H1 (cell line): ENCODE results near the gene SH2D2A. TPM values are rescaled to one million over a fixed set of nuclear protein-coding genes. Genes with fewer than 3 reads are reported as not detected.

Experiments
- CTCF ChIA-PET: fragments of 300-600 bp; sonication (Branson Sonifier 250); formaldehyde crosslinking; loops from one replicate; lab custom pipeline; 2021; ENCODE audit not compliant: partially characterized antibody; lab: Charles Lee
- POLR2A ChIA-PET: fragments of 300-600 bp; sonication (Branson Sonifier 250); formaldehyde crosslinking; loops from one replicate; lab custom pipeline; 2021; ENCODE audit warnings: inconsistent platforms; ENCODE audit not compliant: partially characterized antibody; lab: Charles Lee
- DNase-seq, 2 experiments: peaks; one replicate each; pipeline versions ENCODE4 v3.0.0 to v3.0.0-alpha.2; 2010 to 2022; ENCODE audit warnings: low spot score in 2 of 2, low read depth in 1 of 2, mixed read lengths in 1 of 2
- FAIRE-seq: peaks from 2 replicates; lab custom pipeline; 2011; peaks lifted over from hg19 to GRCh38; lab: Jason Lieb, UNC
- H2AFZ ChIP-seq: 2 replicates; pipeline ENCODE4 v1.8.1; 2012; ENCODE audit warnings: low read length, inconsistent platforms
- H2AK5ac ChIP-seq: 2 replicates; pipeline ENCODE4 v1.6.1; 2013; ENCODE audit warnings: low read depth, low read length
- H2BK120ac ChIP-seq: replicated peaks from 2 replicates; pipeline ENCODE3; 2013; ENCODE audit warnings: low read depth, low read length, inconsistent platforms
- H2BK12ac ChIP-seq: 2 replicates; pipeline ENCODE4 v1.6.1; 2013; ENCODE audit warnings: low read depth, low read length
- H2BK15ac ChIP-seq: 2 replicates; pipeline ENCODE4 v1.6.1; 2013; ENCODE audit warnings: low read length
- H2BK20ac ChIP-seq: 2 replicates; pipeline ENCODE4 v1.6.1; 2013; ENCODE audit warnings: low read length
- H2BK5ac ChIP-seq: 2 replicates; pipeline ENCODE4 v1.6.1; 2013; ENCODE audit warnings: low read depth, low read length
- H3K14ac ChIP-seq: 2 replicates; pipeline ENCODE4 v1.6.1; 2013; ENCODE audit warnings: inconsistent platforms; ENCODE audit not compliant: insufficient read length
- H3K18ac ChIP-seq: 2 replicates; pipeline ENCODE4 v1.6.1; 2013; ENCODE audit warnings: low read length; ENCODE audit errors: extremely low read depth
- H3K23ac ChIP-seq: 2 replicates; pipeline ENCODE4 v1.6.1; 2013; ENCODE audit warnings: inconsistent platforms; ENCODE audit not compliant: insufficient read length
- H3K23me2 ChIP-seq: 2 replicates; pipeline ENCODE4 v1.6.1; 2013; ENCODE audit warnings: low read depth, low read length
- H3K27ac ChIP-seq: 2 replicates; pipeline ENCODE4 v1.6.1; 2011; ENCODE audit warnings: low read depth, low read length, inconsistent platforms
- H3K27me3 ChIP-seq, 4 experiments: replicated peaks in 1 of 4; 1 replicate in 1 of 4; 2 replicates in 3 of 4; pipeline versions ENCODE4 v1.6.1 to v1.8.1; 2011 to 2013; ENCODE audit warnings: low read length in 3 of 4, mild to moderate bottlenecking in 3 of 4, inconsistent platforms in 2 of 4, mixed read lengths in 2 of 4, moderate library complexity in 1 of 4; ENCODE audit not compliant: control insufficient read depth in 3 of 4, insufficient read depth in 3 of 4; ENCODE audit errors: extremely low read depth in 1 of 4
- H3K36me3 ChIP-seq, 4 experiments: 2 replicates each; pipeline versions ENCODE4 v1.6.1 to v1.8.1; 2011 to 2013; ENCODE audit warnings: mild to moderate bottlenecking in 4 of 4, low read length in 3 of 4, moderate library complexity in 2 of 4, control low read depth in 1 of 4, inconsistent platforms in 1 of 4; ENCODE audit not compliant: insufficient read depth in 4 of 4, control insufficient read depth in 2 of 4
- H3K4ac ChIP-seq: replicated peaks from 2 replicates; pipeline ENCODE3; 2013; ENCODE audit warnings: low read length, low read depth, mixed read lengths, inconsistent platforms; ENCODE audit not compliant: insufficient read length
- H3K4me1 ChIP-seq, 4 experiments: replicated peaks in 1 of 4; 1 replicate in 1 of 4; 2 replicates in 3 of 4; pipeline versions ENCODE4 v1.6.1 to v1.8.1; 2011 to 2013; ENCODE audit warnings: low read length in 3 of 4, inconsistent platforms in 2 of 4, mixed read lengths in 1 of 4; ENCODE audit not compliant: insufficient read depth in 4 of 4, control insufficient read depth in 3 of 4
- H3K4me2 ChIP-seq, 2 experiments: 2 replicates each; pipeline versions ENCODE4 v1.6.1 to v1.8.1; 2011 to 2013; ENCODE audit warnings: low read depth in 2 of 2, low read length in 2 of 2, control low read depth in 1 of 2, inconsistent platforms in 1 of 2, mild to moderate bottlenecking in 1 of 2; ENCODE audit not compliant: insufficient read depth in 1 of 2
- H3K4me3 ChIP-seq, 4 experiments: fragments of 200-600, 300-600 bp in 1 of 4; sonication (generic), shearing (Covaris generic), sonication (Bioruptor Twin) in 1 of 4; 2 replicates each; pipeline versions ENCODE4 v1.5.1 to v1.8.1; 2011 to 2016; ENCODE audit warnings: low read length in 4 of 4, low read depth in 3 of 4, control low read depth in 2 of 4, inconsistent platforms in 2 of 4, mild to moderate bottlenecking in 2 of 4, mixed read lengths in 1 of 4, moderate library complexity in 1 of 4; ENCODE audit not compliant: insufficient read depth in 2 of 4; ENCODE audit errors: extremely low read depth in 1 of 4
- H3K56ac ChIP-seq: replicated peaks from 2 replicates; pipeline ENCODE3; 2013; ENCODE audit warnings: low read depth, mild to moderate bottlenecking, mixed read lengths, low read length, inconsistent platforms; ENCODE audit not compliant: insufficient read length
- H3K79me1 ChIP-seq: 2 replicates; pipeline ENCODE4 v1.6.1; 2013; ENCODE audit warnings: low read depth, low read length, control low read depth
- H3K79me2 ChIP-seq, 2 experiments: 2 replicates each; pipeline versions ENCODE4 v1.6.1 to v1.8.1; 2012 to 2013; ENCODE audit warnings: low read length in 2 of 2, mild to moderate bottlenecking in 2 of 2, inconsistent platforms in 1 of 2; ENCODE audit not compliant: insufficient read depth in 2 of 2, control insufficient read depth in 1 of 2
- H3K9ac ChIP-seq, 4 experiments: replicated peaks in 1 of 4; 1 replicate in 1 of 4; 2 replicates in 3 of 4; pipeline versions ENCODE4 v1.6.1 to v1.8.1; 2011 to 2013; ENCODE audit warnings: low read depth in 3 of 4, low read length in 3 of 4, control low read depth in 2 of 4, mild to moderate bottlenecking in 2 of 4, moderate library complexity in 2 of 4, inconsistent platforms in 1 of 4; ENCODE audit errors: extremely low read depth in 1 of 4
- H3K9me3 ChIP-seq, 2 experiments: 2 replicates each; pipeline versions ENCODE4 v1.6.1 to v1.8.1; 2012 to 2013; ENCODE audit warnings: mild to moderate bottlenecking in 2 of 2, moderate library complexity in 2 of 2, control low read depth in 1 of 2, inconsistent platforms in 1 of 2, low read depth in 1 of 2, low read length in 1 of 2, mixed read lengths in 1 of 2; ENCODE audit not compliant: insufficient read depth in 2 of 2
- H4K20me1 ChIP-seq, 2 experiments: replicated peaks in 1 of 2; 2 replicates each; pipeline versions ENCODE3 to v1.8.1; 2011 to 2013; ENCODE audit warnings: inconsistent platforms in 2 of 2, low read length in 2 of 2, mild to moderate bottlenecking in 1 of 2; ENCODE audit not compliant: insufficient read depth in 2 of 2, control insufficient read depth in 1 of 2
- H4K5ac ChIP-seq: 2 replicates; pipeline ENCODE4 v1.6.1; 2013; ENCODE audit warnings: low read length, low read depth, mixed read lengths, inconsistent platforms; ENCODE audit not compliant: insufficient read length
- H4K8ac ChIP-seq: 2 replicates; pipeline ENCODE4 v1.8.0; 2013; ENCODE audit warnings: mild to moderate bottlenecking, moderate library complexity, low read length, inconsistent platforms; ENCODE audit not compliant: insufficient read depth; ENCODE audit errors: extremely low read depth
- H4K91ac ChIP-seq: replicated peaks from 2 replicates; pipeline ENCODE3; 2013; ENCODE audit warnings: low read length, mixed read lengths, inconsistent platforms; ENCODE audit not compliant: insufficient read length
- CHD1 ChIP-seq: IDR thresholded peaks from 2 replicates; pipeline ENCODE4 v1.6.1; 2012; ENCODE audit warnings: low read depth, low read length, improper control_type of control experiment
- CHD2 ChIP-seq: IDR thresholded peaks from 2 replicates; pipeline ENCODE4 v1.6.1; 2012; ENCODE audit warnings: low read length, improper control_type of control experiment
- E2F6 ChIP-seq: IDR thresholded peaks from 2 replicates; pipeline ENCODE4 v1.6.1; 2012; ENCODE audit warnings: inconsistent platforms
- FOSL1 ChIP-seq: IDR thresholded peaks from 2 replicates; pipeline ENCODE4 v1.6.1; 2011; ENCODE audit warnings: mild to moderate bottlenecking, low read depth, low read length, moderate library complexity; ENCODE audit not compliant: insufficient read depth
- GTF2F1 ChIP-seq: IDR thresholded peaks from 2 replicates; pipeline ENCODE4 v1.6.1; 2012; ENCODE audit warnings: low read depth, low read length, improper control_type of control experiment, borderline replicate concordance
- HDAC2 ChIP-seq, 2 experiments: fragments of 300-600 bp in 1 of 2; sonication (generic) in 1 of 2; IDR thresholded peaks; 2 replicates each; pipeline ENCODE4 v1.6.1; 2011 to 2012; ENCODE audit warnings: low read depth in 2 of 2, low read length in 2 of 2, mild to moderate bottlenecking in 2 of 2, moderate library complexity in 2 of 2, borderline replicate concordance in 1 of 2, inconsistent platforms in 1 of 2
- POLR2A ChIP-seq, 2 experiments: IDR thresholded peaks; 1 replicate in 1 of 2; 2 replicates in 1 of 2; pipeline ENCODE4 v1.6.1; 2011; ENCODE audit warnings: low read depth in 2 of 2, low read length in 2 of 2, mild to moderate bottlenecking in 2 of 2; ENCODE audit errors: control extremely low read depth in 1 of 2
- RBBP5 ChIP-seq: IDR thresholded peaks from 2 replicates; pipeline ENCODE4 v1.7.1; 2012; ENCODE audit warnings: low read depth, mild to moderate bottlenecking, inconsistent platforms, low read length, moderate library complexity, borderline replicate concordance
- SRF ChIP-seq: IDR thresholded peaks from 2 replicates; pipeline ENCODE4 v1.6.1; 2011; ENCODE audit warnings: mild to moderate bottlenecking, low read depth, low read length, moderate library complexity
- TBP ChIP-seq: IDR thresholded peaks from 2 replicates; pipeline ENCODE4 v1.6.1; 2011; ENCODE audit warnings: low read depth, low read length, improper control_type of control experiment
- TCF12 ChIP-seq: IDR thresholded peaks from 2 replicates; pipeline ENCODE4 v1.6.1; 2011; ENCODE audit warnings: low read depth, mild to moderate bottlenecking, low read length
- WGBS, 2 experiments: shearing (Covaris generic) in 1 of 2; methylation state at CpG; one replicate each; pipeline versions ENCODE4 v1.1.6 to v1.1.7; 2013 to 2015; ENCODE audit warnings: low lambda C conversion rate in 2 of 2, mixed read lengths in 2 of 2, inconsistent platforms in 1 of 2, low coverage in 1 of 2, missing lambda C conversion rate in 1 of 2; ENCODE audit not compliant: insufficient replicate concordance in 2 of 2, insufficient coverage in 1 of 2, insufficient read length in 1 of 2; ENCODE audit errors: extremely low coverage in 1 of 2, missing lambda C conversion rate in 1 of 2; 5-methylcytosine and 5-hydroxymethylcytosine counted together
- polyA plus RNA-seq, 7 experiments: library from polyadenylated mRNA; depleted of rRNA in 3 of 7; stranded (reverse) in 5 of 7; unstranded in 2 of 7; fragments of >200 nt in 5 of 7; fragments of 200-250 nt in 2 of 7; gene quantifications; 1 replicate in 5 of 7; 2 replicates in 1 of 7; 4 replicates in 1 of 7; pipeline versions ENCODE4 v1.2.1 to v1.2.3, GENCODE V29; 2011 to 2013; ENCODE audit warnings: missing spikeins in 2 of 7, mixed read lengths in 2 of 7
- total RNA-seq: library from RNA; stranded (reverse); fragmentation: NEBNext Ultra II Directional; extraction: Animal tissue kit (Norgen Biotek cat#: 25700); gene quantifications from 2 replicates; pipeline ENCODE4 v1.2.1, GENCODE V29; 2021
- TF ChIP-seq, protein P1 (sequence below): IDR thresholded peaks from 2 replicates; pipeline ENCODE4 v1.6.1; 2011; ENCODE audit warnings: low read length, improper control_type of control experiment

Gene SH2D2A
- total and polyA plus RNA-seq, 2 of the 8 experiments (the other 6 are each of a cell fraction or from before 2014, with no cell fraction given) = 3.3 to 7.9 TPM

- Histone ChIP-seq H3K9ac (no peak overlapping the region; a peak in 1 of 7 replicates), H3K23me2 (peaks cover 11% of the 10 kb centered on the region), H3K79me1 (peaks cover 4% of the 10 kb centered on the region; the same call in 1 of the 2 replicates), H2AK5ac (no peak overlapping the region), H3K4me1 (peaks cover 0 to 16% (median 6%) of the 10 kb centered on the region in 4 experiments; a peak in 5 of 7 replicates), H2BK120ac (no peak overlapping the region), H3K79me2 (peaks cover 18 to 28% of the 10 kb centered on the region in 2 experiments), H2BK15ac (no peak overlapping the region), H3K4me3 (peak overlapping the region in 1 of 4 experiments; percentile 74; a peak in 1 of 8 replicates), H2BK20ac (no peak overlapping the region), H3K18ac (no peak overlapping the region), H4K91ac (no peak overlapping the region), H3K4me2 (peak overlapping the region in 1 of 2 experiments; percentile 96; a peak in 1 of 4 replicates), H3K36me3 (peaks cover 0 to 3% (median 0%) of the 10 kb centered on the region in 4 experiments; a peak in 2 of 8 replicates), H3K23ac (no peak overlapping the region), H3K9me3 (no peaks in the 10 kb centered on the region), H2BK5ac (no peak overlapping the region), H2AFZ (no peak overlapping the region), H4K5ac (no peak overlapping the region), H2BK12ac (no peak overlapping the region), H3K14ac (no peak overlapping the region), H3K56ac (no peak overlapping the region), H4K20me1 (peaks cover 10 to 12% of the 10 kb centered on the region in 2 experiments), H3K27me3 (no peaks in the 10 kb centered on the region), H3K4ac (no peak overlapping the region), H4K8ac (no peak overlapping the region), H3K27ac (no peak overlapping the region)
- FAIRE-seq = no peak
- 96% methylated on average over 5 of the region's 5 CpGs; no CpG with 5 or more reads in 1 of the 2 experiments for WGBS, 2 experiments
- POLR2A ChIA-PET = interaction anchor here (1.1 to 8.2 kb wide), 5 partner anchors 11 to 109 kb away, joined by 3 to 121 read pairs (median 7); partner anchors contain the start of genes HDGF, ISG20L2, METTL25B and MRPL24
- DNase-seq = no peak
- CTCF ChIA-PET = interaction anchor here (11.7 kb wide), 1 partner anchor 38 kb away, joined by 100 read pairs; the partner anchor contains the start of genes ISG20L2 and METTL25B
- TF ChIP-seq FOSL1 (no peak), SRF (no peak), HDAC2 (IDR thresholded peaks at IDR 0.05; ENCODE audit: borderline replicate concordance in 1 of 2, low read depth in 2 of 2, low read length in 2 of 2) (no peak), TCF12 (no peak), CHD1 (no peak), RBBP5 (no peak), TBP (no peak), CHD2 (no peak), GTF2F1 (no peak), POLR2A (IDR thresholded peaks at IDR 0.05; ENCODE audit: control extremely low read depth in 1 of 2, low read depth in 2 of 2, low read length in 2 of 2) (no peak), E2F6 (no peak)
- TF ChIP-seq, protein P1, sequence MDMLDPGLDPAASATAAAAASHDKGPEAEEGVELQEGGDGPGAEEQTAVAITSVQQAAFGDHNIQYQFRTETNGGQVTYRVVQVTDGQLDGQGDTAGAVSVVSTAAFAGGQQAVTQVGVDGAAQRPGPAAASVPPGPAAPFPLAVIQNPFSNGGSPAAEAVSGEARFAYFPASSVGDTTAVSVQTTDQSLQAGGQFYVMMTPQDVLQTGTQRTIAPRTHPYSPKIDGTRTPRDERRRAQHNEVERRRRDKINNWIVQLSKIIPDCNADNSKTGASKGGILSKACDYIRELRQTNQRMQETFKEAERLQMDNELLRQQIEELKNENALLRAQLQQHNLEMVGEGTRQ = no peak
These were observed 51.0 kb downstream of the SH2D2A start for GRCh38 chr1:156765666-156766065.
